AG09309 (cell line): ENCODE results near the gene CUBN.
A peak's percentile ranks its signal among the peaks of the same experiment; 100 is the strongest.

Experiments used
- DNase-seq: peaks from one replicate; pipeline ENCODE4 v3.0.0-alpha.2; 2010; ENCODE audit warnings: low read depth
- H3K4me3 ChIP-seq: 2 replicates; pipeline ENCODE4 v1.5.1; 2011; ENCODE audit warnings: mild to moderate bottlenecking, low read depth, low read length, moderate library complexity; ENCODE audit not compliant: control insufficient read depth
- TF ChIP-seq, protein P1 (sequence below): IDR thresholded peaks from 2 replicates; pipeline ENCODE4 v1.5.1; 2011; ENCODE audit warnings: mild to moderate bottlenecking, low read depth, low read length, inconsistent platforms; ENCODE audit not compliant: insufficient read depth, control insufficient read depth; ENCODE audit errors: missing control alignments

CUBN gene

DNA sequence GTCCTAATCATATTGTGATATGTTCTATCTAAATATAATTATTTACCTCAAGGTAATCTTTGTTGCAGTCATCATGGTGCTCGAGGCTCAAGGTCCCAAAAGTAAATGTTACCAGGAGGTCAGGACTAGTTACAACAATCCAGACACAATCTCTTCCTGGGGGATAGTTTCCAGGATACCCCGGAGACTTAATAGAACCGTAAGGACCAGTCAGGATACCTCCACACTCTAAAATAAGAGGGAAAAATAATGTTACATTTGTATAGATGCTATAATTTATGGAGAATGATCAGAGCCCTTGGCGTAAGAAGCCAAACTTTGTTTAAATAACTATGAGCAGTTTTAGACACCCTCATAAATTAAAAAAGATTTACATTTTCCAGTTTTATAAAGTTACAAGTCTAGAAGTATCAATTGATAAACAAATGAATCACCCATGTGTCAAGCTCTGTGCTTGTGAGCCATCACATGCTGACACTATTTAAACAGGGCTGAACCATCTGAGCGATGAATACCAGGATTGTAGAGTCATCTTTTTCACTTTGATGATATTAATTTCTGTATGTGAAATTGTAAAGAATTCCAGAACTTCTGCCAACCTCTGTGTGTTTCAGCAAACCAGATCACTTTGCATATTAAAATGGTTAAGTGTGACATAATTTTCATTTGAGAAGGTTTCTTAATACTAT is 41.3 kb downstream of the CUBN start:
- H3K4me3 ChIP-seq: no peak overlapping the region
- peak; percentile 34 for DNase-seq
- TF ChIP-seq, protein P1, sequence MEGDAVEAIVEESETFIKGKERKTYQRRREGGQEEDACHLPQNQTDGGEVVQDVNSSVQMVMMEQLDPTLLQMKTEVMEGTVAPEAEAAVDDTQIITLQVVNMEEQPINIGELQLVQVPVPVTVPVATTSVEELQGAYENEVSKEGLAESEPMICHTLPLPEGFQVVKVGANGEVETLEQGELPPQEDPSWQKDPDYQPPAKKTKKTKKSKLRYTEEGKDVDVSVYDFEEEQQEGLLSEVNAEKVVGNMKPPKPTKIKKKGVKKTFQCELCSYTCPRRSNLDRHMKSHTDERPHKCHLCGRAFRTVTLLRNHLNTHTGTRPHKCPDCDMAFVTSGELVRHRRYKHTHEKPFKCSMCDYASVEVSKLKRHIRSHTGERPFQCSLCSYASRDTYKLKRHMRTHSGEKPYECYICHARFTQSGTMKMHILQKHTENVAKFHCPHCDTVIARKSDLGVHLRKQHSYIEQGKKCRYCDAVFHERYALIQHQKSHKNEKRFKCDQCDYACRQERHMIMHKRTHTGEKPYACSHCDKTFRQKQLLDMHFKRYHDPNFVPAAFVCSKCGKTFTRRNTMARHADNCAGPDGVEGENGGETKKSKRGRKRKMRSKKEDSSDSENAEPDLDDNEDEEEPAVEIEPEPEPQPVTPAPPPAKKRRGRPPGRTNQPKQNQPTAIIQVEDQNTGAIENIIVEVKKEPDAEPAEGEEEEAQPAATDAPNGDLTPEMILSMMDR: no peak

DNA sequence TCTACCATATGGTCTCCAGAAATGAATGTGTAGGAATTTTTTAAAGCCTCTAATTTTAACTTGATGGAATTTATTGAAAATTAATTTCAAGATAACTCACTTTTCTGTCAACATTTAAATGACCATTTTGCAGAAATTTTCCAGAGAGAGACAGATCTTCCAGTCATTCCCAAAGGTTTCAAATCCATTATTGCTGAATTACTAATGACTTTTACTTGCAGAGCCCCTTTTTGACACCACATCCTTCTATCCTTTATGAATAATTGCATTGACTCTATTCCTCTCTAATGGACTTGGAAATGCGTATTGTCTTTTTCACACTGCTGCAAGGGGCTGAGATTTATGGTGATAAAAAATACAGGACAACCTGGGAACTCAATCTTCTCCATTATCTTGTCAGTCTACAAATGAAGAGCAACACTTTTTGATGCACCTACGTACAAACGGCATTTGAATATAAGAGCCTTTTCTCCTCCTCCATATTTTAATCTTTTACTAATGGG is 42.7 kb downstream of the CUBN start:
- no peak for DNase-seq
- H3K4me3 ChIP-seq: no peak overlapping the region
- TF ChIP-seq, protein P1: no peak

DNA sequence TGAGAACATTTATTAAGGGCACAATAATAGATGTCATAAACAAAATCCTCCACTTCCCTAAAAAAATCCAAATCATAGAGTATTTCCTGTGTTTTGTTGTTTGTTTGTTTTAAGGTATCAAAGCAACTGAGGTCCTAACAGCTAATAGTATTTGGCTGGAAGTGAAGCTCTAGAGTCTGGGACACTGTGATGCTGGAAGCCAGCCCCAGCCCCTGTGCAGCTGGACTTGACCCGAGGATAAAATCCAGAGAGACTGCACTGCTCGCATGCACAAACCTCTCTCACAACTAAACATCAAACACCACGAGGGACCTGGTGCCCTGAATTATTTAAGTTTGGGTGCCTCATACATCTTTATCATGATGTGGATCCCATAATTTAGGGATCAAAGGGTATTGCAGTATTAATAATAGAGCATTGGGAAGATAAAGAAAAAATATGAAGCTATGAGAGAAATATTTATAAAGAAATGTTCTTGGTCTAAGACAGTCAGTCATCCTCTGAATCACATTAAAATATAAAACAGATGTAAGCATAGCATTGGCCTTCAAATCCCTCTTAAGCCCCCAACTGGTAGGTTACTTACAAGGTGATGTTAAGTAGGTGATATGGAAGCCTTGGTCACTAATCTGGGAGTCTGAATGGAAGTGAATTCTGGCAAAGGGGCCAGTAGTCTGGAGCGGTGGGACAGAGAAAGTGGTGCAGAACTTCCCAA is 44.4 kb downstream of the CUBN start:
- no peak for DNase-seq
- TF ChIP-seq, protein P1: no peak
- H3K4me3 ChIP-seq: no peak overlapping the region

DNA sequence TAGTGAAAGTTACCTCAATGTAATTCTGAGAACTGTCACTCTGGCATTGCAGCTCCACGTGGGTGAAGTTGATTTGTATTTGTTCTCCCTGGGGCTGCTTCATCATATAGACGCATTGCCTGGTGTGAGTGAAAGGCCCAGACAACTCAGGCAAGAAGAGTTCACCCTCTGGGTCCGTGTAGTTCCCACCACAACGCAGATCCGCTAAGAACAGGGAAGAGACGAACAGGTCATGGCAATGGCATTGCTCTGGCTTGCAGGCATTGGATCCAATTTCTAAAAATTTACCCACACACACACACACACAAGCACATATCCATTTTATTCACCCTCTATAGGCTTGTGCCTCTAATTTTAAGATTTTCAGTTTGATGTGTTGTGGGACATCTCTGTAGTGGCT is 45.4 kb downstream of the CUBN start:
- DNase-seq: no peak
- TF ChIP-seq, protein P1: no peak
- H3K4me3 ChIP-seq: no peak overlapping the region

DNA sequence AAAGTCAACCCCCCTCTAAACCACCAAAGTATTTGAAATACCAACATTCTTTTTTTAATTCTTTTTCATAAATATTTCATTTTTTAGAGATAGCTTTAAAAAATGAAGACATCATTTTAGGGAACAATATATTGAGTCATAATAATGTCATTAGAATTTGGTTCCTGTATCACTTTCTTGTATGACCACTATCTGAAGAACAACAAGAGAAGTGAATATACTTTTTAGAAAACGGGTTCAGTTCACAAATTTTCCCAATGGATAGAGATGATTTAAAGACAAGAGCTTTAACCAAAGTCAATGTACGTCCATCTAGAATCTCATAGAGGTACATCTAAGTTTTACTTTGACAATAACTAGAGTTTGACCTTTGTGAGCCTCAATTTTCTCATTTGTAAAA is 48.2 kb downstream of the CUBN start:
- no peak for DNase-seq
- TF ChIP-seq, protein P1: no peak
- H3K4me3 ChIP-seq: no peak overlapping the region

DNA sequence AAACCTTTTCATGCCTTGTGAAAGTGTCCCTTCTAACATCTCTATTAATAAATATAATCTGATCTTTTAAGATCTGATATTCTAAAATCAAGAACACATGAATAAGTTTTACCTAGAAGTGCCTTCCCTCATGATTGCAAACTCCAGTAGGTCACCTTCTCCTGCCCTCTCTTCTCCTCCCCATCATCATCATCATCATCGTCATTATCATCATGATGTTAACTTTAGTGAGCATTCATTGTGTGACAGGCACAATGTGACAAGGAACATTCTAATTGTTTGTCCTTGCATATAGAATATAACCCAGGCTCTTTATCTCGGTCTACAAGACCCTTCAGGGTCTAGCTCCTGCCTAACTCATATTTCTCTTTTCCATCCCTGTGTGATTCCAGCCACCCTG is 51.7 kb downstream of the CUBN start:
- DNase-seq: no peak
- TF ChIP-seq, protein P1: no peak
- H3K4me3 ChIP-seq: no peak overlapping the region
